HG03025 (cell line): ENCODE measurements around the gene CRIP1.

Experiments used
- ATAC-seq: cut with Tn5 transposase; IDR thresholded peaks from one replicate; pipeline ENCODE4 v1.9.1; 2021; ENCODE audit warnings: mild to moderate bottlenecking, moderate library complexity; ENCODE audit not compliant: unreplicated experiment, low FRiP score

The CRIP1 gene

GRCh38 chr14:105450864-105451720, 35.6 kb upstream of the CRIP1 start:
- ATAC-seq: no peak

GRCh38 chr14:105452963-105453362, 33.7 kb upstream of the CRIP1 start:
- ATAC-seq: no peak

DNA sequence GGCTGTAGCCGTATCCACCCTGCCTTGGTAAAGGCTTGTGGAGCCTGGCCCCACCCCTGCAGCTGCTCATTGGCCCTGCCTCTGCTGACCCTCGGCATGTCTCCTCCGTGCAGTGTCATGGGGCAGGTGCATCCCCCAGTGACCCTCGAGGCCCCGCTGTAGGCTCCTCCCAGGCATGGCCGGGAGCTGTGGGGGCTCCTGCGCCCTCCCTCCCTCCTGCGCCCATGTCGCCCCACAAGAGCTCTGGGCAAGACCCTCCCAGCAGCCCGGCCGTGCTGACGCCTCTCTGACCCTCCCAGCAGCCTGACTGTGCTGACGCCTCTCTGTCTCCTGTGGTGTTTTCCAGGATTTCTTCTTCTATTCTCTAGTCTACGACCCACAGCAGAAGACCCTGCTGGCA, 32.8 kb upstream of the CRIP1 start:
- no peak for ATAC-seq

GRCh38 chr14:105455086-105455640, 31.5 kb upstream of the CRIP1 start:
- ATAC-seq: no peak

DNA sequence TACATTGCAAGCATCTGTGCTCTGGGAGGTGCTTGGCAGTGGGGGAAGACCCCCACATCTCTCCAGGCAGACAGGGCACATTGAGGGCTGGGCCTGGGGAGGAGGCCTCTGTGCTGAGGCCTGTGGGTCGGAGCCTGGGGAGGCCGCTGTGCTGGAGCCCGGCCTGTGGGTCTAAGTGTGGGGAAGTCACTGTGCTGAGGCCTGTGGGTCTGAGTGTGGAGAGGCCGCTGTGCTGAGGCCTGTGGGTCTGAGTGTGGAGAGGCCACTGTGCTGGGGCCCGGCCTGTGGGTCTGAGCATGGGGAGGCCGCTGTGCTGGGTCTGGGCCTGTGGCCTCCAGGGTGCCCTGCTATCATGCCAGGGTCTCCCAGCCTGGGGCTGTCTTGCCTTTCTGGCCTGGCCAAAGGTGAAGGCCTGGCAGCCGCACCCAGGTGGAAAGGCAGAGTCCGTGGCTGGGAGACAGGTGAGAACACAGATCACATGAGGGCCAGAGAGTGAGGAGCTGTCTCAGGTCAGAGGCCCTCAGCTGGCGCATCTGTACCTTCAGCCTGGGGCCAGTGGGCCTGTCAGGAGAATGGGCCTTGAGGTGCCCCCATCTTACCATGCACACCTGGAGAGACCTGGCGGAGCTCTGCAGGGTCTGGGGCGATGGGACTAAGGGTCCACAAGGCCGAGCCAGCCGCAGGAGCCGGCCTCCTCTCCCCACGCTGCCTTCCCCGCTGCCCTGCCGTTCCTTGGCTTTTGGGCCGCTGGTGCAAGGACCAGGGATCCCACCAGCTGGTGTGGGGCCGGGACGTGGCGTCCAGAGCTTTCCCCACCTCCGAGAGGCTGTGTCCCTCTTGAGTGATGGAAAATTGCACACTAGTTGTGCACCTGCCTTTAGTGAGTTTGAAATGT, 30.7 kb upstream of the CRIP1 start:
- no peak for ATAC-seq

DNA sequence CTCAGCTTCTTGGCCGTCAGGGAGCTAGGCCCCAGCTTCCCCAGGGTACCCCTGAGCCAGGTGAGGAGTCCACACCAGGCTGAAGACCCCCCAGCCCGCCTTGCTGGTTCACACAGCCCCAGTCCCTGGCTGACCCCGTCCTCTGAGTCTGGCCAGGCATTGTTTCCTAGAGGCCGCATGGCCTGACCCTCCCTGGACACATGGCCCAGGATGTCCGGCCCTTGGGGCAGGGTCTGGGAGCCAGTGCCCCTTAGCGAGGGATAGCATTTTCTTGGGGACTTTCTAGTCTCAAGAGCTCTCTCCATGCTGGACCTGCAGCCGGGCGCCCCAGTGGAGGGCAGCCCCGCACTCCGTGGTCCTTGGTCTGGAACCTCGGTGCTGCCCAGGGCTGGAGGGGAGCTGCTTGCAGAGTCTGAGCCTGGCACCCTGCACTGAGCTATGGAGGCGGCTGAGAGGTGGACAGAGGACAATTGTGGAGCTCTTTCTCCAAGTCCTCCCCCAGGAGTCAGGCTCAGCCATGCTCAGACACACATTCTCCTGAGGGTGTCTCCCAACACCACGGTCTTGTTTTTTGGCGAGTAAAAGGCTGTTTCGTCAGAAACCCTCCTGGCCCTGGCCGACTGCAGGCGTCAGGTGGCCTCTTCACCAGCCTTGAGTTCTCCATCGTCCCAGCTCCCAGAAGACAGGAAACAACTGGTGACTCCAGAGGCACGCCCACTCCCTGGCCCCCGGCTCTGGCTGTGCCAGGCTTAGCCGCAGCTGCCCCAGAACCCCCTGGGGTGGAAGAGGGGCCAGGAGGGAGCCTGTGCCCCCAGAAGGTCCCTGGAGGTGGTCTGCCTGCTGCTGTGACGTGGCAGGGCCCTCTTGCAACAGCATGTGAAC, 29.7 kb upstream of the CRIP1 start:
- no peak for ATAC-seq

DNA sequence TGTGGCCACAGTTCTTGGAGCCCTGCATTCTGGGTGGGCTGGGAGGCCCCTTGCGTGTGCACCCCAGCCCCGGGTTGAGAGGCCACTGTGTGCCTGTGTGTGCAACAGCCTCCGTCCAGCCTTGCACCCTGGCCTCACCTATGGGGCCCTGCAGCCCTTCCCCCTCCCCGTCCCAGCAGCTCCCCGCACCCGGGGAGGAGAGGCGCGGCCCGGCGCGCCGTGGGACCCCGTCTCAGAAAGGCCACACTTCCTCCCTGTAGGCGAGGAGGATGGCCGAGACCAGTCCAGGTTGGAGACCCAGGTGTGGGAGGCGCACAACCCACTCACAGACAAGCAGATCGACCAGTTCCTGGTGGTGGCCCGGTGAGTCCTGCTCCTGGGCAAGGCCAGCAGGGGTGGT, 28.7 kb upstream of the CRIP1 start:
- no peak for ATAC-seq

DNA sequence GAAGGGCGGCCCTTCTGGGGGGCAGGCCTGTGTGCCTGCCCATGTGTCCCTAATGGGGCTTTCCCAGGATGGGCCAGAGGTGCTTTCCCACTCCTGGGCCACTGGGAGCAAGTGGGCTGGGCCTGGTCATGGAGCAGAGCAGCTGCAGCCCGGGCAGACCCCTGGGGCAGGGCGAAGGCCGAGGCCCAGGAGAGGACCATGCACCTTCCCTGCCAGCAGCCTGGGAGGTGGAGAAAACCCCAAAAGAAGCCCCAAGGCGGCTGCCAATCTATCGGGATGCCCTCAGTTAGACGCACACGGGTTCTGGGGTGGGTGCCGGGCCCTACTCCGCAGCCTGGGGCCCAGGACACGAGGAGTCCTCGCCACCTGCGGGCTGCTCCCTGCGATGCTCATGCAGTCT, 28.1 kb upstream of the CRIP1 start:
- ATAC-seq: no peak

DNA sequence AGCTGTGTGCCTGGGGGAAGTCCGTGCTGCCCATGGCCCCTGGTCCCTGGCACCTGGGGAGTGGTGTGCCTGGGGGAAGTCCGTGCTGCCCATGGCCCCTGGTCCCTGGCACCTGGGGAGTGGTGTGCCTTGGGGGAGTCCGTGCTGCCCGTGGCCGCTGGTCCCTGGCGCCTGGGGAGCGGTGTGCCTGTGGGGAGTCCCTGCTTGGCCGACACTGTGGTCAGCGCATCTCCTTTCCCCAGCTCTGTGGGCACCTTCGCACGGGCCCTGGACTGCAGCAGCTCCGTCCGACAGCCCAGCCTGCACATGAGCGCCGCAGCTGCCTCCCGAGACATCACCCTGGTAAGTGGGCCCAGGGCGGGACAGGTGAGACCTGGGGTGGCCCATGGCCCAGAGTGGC, 26.6 kb upstream of the CRIP1 start:
- ATAC-seq: no peak

- no peak for ATAC-seq
Measured at GRCh38 chr14:105460616-105461015, 26.1 kb upstream of the CRIP1 start.

- no peak for ATAC-seq
Measured at GRCh38 chr14:105461903-105462302, 24.8 kb upstream of the CRIP1 start.

- ATAC-seq: no peak
Measured at GRCh38 chr14:105464501-105464900, 22.2 kb upstream of the CRIP1 start.

DNA sequence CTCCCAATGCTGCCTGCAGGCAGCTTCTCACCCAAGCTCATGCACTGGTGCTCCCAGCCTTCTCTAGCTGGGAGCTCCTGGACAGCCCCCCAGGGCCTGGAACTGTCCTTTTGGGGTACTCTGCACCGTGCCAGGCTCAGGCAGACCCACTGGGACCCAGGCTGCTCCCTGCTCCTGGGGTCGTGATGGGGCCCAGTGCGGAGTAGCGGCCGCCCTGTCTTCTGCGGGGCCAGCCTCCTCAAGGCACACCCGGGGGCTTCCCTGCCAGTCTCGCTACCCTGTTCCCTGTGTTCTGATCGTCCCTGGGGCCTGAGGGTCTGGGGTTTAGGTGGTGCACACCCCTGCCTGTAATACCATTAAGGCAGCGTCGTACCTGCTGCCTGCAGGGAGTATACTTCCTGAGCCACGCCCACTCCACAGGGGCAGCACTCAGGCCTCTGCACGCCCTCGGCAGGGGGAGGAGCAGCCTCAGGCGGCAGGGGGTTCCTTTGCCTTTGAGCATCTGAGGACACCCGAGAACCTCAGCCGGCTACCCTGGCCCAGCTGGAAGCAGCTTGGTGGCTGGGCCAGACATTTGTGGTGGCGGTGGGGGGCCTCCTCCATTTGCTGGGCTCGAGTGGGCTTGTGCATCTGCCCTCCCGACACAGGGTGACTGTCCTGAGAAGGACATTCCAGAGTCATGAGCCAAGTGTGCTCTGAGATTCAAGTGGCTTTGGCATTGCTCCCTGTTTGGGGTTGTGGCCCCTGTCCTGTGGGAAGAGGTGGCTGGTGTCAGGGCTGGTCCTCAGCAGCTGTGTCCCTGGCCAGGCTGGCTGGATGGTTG, 21.3 kb upstream of the CRIP1 start:
- ATAC-seq: no peak

DNA sequence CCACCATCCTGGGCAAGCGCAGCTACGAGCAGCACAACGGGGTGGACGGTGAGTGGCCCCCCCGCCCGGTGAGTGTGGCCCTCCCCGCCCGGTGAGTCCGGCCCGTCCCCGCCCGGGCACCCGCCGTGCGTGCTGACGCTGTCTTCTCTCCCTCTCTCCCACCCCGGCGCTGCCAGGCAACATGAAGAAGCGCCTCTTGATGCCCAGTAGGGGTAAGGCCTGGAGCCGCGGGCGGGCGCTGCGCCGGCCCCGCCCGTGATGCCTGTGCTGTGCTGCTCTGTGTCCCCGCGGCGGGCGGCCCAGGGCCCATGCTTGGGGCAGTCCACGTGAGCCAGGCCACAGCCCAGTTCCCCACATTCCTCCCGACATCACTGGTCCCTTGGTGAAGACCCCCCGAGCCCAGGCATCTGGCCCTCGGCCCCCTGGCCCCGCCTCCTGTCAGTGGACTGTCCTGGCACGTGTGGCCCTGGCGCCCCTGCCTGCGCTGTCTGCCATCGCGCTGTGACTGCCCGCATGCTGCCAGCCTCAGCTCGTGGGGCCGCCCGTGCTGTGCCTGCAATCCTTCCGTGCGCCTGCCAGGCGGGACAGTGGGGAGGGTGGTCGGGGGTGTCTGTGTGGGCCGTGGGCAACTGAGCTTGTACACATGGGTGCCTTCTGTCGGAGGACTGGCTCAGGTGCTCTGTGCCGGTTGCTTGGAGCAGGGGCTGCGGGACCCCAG, 20.0 kb upstream of the CRIP1 start:
- ATAC-seq: no peak

DNA sequence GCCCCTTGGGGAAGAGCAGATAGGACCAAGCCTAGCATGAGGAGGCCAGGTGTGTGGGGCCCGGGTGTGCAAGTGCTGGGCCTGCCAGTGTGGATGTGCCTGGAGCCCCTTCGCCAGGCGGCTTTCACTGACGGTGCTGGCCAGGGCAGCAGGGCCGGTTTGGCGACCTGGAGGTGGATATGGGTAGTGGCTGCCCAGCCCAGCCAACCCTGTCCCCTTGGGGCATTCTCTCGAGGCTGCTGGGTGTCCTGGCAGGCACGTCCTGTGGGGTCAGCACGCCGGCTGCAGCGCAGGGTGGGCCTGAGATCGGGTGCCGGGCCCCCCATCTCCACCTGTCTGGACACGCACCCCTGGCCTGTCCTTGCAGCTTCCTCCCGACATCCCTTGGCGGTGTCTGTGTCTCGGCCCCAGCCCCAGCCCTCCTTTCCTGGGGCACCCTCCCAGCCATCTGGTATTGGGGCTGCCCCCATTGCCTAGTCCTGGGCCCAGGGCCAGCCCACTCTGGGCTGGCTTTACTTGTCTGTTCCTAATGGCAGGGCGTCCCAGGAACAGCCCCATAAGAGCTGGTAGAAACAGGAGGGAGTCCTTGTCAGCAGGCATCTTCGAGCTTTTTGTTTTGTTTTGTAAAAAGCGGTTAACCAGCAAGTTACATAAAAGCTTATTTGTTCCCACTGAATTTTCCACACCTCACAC, 19.3 kb upstream of the CRIP1 start:
- ATAC-seq: no peak

- no peak for ATAC-seq
Measured at GRCh38 chr14:105467942-105468471, 18.7 kb upstream of the CRIP1 start.

DNA sequence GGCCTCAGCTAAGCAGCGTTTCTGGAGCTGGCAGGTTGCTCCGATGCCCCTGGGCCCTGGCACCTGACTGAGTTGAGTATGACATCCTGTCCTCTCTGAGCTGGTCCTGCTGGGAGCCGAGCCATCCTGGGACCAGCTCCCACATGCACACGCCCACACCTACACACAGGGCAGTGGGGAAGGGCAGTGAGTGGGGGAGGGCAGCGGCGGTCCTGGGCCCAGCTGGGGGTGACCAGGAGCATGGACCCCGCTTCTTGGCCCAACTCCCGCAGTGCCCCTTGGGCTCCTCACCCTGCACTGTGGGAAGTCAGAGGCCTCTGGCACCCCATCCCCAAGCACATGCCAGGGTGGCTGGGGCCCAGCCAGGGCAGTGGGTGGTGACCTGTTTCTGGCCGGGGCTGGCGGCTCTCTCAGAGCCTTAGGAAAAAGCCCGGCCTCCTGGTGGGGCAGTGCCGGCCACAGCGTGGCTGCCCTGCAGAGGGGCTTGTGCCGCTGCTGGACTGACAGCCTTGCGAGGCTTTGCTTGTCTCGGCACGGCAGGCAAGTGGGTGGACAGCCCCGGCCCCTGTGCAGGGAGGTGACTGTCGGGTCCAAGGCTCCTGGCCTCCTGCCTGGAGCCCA, 18.0 kb upstream of the CRIP1 start:
- ATAC-seq: no peak
